IPS-NIHi11 (cell line): ENCODE measurements around the gene HDDC3.

ENCODE experiments used
- DNase-seq: peaks from one replicate; pipeline ENCODE4 v3.0.0; 2012; ENCODE audit warnings: mixed read lengths, low spot score

Gene HDDC3

GRCh38 chr15:90891346-90891949 lies 40.9 kb downstream of the HDDC3 start:
- no peak for DNase-seq

- DNase-seq, result no peak
Observed at GRCh38 chr15:90890839-90891238, 41.5 kb downstream of the HDDC3 start.

GRCh38 chr15:90889736-90890456 lies 42.5 kb downstream of the HDDC3 start:
- DNase-seq, result no peak

GRCh38 chr15:90889313-90889730 lies 43.0 kb downstream of the HDDC3 start:
- no peak for DNase-seq

- no peak for DNase-seq
Observed at GRCh38 chr15:90887037-90887481, 45.3 kb downstream of the HDDC3 start.

- no peak for DNase-seq
Observed at GRCh38 chr15:90886291-90886614, 46.1 kb downstream of the HDDC3 start.

- DNase-seq, result peak; percentile 79
Observed at GRCh38 chr15:90885432-90886290, 46.7 kb downstream of the HDDC3 start.

GRCh38 chr15:90884719-90885431 lies 47.5 kb downstream of the HDDC3 start:
- DNase-seq, result no peak

GRCh38 chr15:90883976-90884718 lies 48.2 kb downstream of the HDDC3 start, which contains the start of gene FES:
Gene FES (plus strand): TSS chr15:90884504. CDS start chr15:90885046, 542 bp downstream.
- peak; percentile 81 for DNase-seq

- no peak for DNase-seq
Observed at GRCh38 chr15:90883526-90883975, 48.8 kb downstream of the HDDC3 start.

GRCh38 chr15:90882781-90883525 lies 49.4 kb downstream of the HDDC3 start:
- DNase-seq, result no peak

- no peak for DNase-seq
Observed at GRCh38 chr15:90881978-90882721, 50.2 kb downstream of the HDDC3 start.

GRCh38 chr15:90881181-90881977 lies 51.0 kb downstream of the HDDC3 start:
- DNase-seq, result no peak

GRCh38 chr15:90880381-90881145 lies 51.8 kb downstream of the HDDC3 start:
- no peak for DNase-seq
